ENCODE measurements around the gene IGFL1.
"Not testable (repeated sequence)": the region's sequence is repeated elsewhere in the genome, so short reads cannot be mapped to it uniquely, and the experiment has no call there.

The IGFL1 gene

DNA sequence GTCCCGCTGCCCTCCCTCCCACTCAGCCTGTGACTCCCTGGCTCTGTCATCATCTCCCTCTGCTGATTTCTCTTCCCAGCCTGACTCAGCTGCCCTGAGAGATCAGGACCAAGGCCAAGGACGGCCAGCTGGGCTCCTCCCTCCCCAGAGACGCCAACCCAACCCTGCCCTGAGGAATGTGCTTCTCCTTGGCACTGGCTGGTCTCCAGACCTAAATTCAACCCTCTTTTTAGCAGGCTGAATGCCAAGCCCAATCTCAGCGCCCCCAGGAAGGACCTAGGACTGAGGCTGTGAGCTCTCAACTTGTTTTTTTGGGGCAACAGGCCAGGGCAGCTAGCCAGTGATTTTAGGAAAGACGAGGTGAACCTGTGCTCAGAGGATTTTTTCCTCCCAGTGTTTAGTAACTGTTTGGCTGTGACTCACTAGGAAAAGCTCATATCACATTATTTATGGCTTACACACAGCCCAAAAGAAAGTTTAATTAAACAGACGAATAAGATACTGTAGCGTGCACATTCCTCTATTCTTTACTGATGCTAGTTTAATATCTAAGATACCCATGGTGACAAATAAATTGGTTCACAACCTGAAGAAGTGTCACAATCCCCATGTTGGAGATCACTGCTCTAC, 7.4 kb upstream of the IGFL1 start:
- no peak for DNase-seq (ENCODE audit: extremely low read depth in 1 of 2, low read depth in 1 of 2)

DNA sequence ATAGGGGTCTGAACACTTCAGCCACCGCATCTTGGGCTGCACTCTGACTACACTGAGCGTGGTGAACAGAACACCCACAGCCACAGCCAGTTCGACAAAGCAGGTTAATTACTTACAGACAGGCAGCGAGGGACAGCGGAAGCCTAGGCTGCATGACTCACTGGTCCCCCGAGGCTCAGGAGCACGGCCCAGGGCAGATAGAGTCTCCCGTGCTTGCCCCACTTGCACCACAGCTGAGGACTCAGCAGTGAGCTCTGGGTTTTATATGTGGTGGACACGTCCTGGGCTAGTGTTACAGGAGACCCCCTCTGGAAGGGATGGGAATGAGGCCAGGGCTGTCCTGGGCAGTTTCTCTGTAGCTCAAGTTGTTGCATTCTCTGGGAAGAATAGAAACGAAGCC, 5.8 kb upstream of the IGFL1 start:
- DNase-seq (ENCODE audit: extremely low read depth in 1 of 2, low read depth in 1 of 2), result not testable (repeated sequence)

DNA sequence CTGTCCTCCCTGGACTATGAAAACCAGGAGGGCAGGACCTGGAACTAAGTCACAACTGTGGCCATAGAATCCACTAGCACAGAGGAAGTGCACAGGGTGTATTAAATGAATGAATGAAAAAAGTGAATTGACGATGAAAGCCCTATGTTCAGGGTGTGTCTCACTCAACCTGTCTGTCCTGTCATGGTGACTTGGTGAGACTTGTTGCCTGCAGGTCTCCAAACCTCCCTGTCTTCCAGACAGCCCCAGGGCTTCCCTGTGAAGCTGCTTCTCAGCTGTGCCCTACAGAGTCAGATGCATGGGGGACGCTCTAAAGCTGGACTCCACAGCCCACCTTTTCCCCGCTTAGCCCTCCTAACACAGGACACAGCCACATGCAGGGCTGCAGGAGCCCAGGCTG, 4.8 kb upstream of the IGFL1 start:
- no peak for DNase-seq (ENCODE audit: extremely low read depth in 1 of 2, low read depth in 1 of 2)

DNA sequence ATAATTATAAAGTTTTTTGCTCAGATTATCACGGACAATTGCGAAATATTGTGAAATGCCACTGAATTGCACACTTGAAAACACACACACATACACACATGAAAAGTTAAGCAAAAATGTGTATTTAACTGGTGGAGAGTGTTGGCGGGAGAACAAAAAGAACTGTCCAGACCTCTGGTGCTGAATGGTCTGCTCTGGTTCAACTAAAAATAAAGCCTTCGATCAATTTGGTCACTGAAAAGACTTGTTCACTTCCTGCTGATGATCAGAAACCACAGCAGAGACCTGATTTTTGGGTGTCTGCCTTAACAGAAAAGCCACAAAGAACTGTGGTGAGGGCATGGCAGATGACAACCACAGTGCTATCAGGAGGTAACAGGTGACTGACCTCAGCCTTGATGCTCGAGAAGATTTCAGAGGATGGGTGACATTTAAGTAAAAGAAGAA, 4.0 kb upstream of the IGFL1 start:
- no peak for DNase-seq (ENCODE audit: extremely low read depth in 1 of 2, low read depth in 1 of 2)

DNA sequence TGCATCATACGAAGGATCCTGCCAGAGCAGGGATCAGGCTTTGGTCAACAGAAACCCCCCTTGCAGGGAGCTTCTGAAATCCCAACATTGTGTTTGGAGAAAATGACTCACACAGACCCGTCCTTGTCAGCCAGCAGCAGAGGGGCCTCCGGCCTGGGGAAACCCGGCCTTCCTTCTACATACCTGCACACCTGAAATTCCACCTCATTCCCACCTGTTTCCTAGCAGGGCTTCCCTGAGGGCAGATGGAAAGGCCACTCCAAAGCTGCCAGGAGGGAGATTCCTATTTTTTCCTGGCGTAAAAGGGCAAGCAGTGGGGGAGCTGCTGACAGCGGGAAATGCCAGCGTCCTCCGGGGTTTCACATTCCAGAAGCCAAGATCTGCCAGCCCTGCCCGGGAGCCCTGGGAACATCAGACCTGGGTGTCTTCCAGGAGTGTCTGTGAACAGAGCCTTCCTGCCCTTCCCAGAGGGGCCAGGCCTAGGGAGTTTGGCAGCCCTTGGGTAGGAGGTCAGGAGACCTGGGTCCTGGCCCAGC, 3.0 kb upstream of the IGFL1 start:
- no peak for DNase-seq (ENCODE audit: extremely low read depth in 1 of 2, low read depth in 1 of 2)

DNA sequence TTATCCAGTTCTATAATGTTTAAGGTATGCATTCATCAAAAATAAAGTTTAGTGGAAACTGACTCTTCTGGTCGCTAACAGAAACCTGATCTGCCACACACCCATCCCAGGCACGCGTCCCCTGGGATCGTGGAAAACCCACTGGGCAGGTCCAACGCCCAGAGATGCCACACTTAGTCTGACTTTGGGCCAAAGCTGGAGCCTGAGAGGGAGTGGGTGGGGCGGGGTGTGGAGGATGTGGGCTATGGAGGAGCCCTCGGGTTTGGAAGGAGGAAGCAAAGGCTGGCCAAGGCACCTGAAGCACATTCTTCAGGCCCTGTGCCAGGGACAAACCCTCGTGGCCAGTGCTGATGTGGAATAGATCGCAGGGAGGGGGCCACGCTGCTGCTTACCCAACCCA, 2.5 kb downstream of the IGFL1 start:
- no peak for DNase-seq (ENCODE audit: extremely low read depth in 1 of 2, low read depth in 1 of 2)

DNA sequence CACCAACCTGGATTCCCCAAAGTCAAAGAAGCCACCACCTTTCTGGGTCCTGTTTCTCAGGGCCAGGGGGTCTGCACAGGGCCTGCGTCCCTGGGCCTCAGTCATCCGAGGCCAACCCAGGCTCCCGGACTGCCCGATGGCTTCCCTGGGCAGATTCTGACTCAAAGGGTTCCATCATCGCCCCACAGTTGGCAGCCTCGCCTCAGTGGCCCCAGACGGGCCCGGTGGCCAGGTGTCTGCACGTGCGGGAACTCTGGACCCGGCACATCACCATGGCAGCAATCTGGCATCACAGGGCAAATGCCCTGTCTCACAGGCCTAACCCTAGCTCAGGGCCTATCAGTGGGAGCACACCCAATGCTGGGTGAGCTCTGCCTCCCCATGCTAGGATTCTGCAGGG, 2.9 kb downstream of the IGFL1 start:
- DNase-seq (ENCODE audit: extremely low read depth in 1 of 2, low read depth in 1 of 2), result no peak

DNA sequence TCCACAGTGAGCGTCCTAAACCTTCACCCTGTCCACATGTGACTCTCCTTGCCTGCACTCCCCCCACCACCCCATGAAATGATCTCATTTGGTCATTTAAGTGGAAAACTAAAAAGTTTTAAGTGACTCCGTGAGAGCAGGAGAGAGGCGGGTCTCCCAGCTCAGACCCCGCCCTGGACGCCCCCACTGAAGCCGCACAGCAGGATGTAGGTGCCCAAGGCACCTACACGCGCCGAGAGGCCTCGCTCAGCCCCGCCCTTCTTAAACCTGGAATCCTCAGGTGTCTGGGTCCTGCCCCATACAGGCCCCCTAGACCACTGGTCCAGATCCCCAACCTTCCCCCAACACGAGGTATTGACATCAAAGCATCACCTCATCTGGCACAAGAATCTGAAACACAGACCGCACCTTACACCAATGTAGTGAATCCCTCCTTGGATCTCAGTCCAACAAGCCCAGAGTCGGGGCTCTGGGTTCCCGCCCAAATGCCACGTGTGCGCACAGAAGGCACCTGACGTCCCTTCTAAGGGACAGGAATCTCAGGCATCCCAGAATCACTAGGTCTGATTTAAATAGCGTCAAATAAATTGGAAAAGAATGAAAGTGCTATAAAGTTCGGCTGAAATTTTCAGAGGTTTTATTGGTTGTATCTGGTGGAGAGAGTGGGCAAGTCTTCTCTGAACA, 3.5 kb downstream of the IGFL1 start:
- DNase-seq (ENCODE audit: extremely low read depth in 1 of 2, low read depth in 1 of 2), result no peak

DNA sequence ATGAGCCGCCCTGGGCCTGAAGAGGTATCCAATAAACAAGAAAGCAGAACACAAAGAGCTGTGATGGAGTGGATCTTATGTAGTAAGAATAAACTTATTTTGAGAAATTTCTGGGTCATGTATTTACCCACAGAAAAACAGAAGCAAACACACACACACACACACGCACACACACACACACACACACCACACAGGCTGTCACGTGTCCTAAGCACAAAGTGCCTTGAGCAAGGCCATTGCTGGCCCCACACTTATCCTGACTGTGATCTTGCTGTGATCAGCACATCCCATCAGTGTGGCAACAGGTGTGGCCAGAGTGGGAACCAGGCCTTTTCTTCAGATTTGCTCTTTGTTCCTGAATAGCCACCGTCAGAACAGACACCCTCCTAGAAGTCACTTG, 4.3 kb downstream of the IGFL1 start:
- DNase-seq (ENCODE audit: extremely low read depth in 1 of 2, low read depth in 1 of 2), result not testable (repeated sequence)

DNA sequence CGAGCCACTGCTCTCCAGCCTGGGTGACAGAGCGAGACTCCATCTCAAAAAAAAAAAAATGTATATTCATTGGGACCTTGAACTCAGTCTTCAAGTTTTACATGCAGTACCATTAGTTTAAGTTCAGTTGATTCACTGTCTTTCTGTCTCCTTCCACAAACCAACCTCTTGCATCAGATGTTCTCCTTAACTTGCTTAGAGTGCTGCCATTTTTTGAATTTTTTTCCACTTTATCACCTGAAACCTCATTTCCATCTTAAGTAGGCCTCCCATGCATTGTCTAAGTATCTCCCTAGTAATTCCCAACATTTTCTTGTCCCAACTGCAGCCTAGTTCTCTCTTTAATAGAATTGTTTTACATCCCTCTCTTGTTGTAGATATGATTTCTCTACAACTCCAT, 8.6 kb downstream of the IGFL1 start:
- DNase-seq (ENCODE audit: extremely low read depth in 1 of 2, low read depth in 1 of 2), result not testable (repeated sequence)

DNA sequence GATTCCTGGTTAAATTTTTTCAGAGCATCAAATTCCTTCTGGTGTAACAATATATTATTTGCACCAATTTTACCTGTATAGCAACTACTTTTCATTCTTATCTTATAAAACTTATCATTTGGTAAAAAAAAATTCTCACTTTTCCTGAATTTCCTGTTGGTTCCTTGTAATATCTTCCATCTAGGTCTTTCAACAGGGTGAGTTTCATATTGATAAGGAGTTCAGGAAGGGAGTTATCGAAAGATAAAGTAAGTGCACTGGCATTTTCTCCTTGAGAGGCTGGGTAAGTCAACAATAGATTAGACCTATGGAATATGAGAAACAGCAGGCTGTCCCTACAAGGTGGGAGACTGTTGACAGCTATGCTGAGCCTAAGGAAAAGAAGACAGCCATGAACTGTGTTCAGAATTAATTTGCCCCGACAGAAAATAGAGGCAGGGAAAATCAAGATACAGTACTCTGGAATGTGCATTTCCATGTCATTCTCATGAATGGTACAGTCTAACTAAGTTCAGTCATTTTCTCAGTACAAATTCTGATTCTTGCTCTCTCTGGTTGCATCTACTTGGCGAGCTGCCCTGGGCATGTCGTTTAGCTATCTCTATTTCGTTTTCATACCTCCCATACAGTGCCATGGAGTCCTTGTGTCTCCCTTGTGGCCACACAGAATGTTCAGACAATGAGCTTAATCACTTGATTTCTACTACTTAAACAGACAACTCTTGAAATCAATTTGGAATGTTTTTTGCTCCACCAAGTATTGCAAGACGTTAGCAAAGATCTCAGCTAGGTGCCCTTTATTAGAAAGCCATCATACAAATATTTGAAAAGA, 9.9 kb downstream of the IGFL1 start:
- DNase-seq (ENCODE audit: extremely low read depth in 1 of 2, low read depth in 1 of 2), result no peak

DNA sequence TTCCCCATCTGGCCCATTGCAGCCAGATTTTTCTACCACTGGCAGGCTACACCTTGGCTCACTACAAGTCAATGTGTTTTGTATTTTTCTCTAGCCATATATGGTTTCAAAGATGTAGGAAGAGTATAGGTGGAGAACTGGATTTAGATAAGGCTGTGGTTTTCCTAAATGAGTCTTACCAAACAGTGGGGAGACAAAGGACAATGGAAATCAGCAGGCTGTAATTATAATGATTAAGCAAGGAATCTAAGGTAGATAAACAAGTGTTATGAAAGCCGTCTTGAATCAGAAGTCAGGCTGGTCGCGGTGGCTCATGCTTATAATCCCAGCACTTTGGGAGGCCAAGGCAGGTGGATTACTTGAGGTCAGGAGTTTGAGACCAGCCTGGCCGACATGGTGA, 11.2 kb downstream of the IGFL1 start:
- DNase-seq (ENCODE audit: extremely low read depth in 1 of 2, low read depth in 1 of 2), result no peak

DNA sequence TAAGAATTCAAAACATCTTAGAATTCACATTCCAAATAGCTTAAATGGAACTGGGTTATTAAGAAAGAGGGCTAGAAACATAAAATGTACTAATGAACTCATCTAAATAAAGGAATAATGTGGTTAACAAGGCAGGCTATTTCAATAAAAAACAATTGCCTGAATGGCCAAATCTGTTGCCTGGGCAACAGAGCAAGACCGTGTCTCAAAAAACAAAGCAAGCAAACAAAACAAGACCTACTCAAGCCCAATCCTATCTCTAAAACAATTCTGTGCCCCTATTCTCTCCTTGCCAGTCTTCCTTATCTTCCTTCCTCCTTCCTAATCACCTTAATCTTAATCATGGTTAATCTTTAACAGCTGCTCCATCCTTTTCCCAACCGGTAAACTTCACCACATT, 12.1 kb downstream of the IGFL1 start:
- no peak for DNase-seq (ENCODE audit: extremely low read depth in 1 of 2, low read depth in 1 of 2)

DNA sequence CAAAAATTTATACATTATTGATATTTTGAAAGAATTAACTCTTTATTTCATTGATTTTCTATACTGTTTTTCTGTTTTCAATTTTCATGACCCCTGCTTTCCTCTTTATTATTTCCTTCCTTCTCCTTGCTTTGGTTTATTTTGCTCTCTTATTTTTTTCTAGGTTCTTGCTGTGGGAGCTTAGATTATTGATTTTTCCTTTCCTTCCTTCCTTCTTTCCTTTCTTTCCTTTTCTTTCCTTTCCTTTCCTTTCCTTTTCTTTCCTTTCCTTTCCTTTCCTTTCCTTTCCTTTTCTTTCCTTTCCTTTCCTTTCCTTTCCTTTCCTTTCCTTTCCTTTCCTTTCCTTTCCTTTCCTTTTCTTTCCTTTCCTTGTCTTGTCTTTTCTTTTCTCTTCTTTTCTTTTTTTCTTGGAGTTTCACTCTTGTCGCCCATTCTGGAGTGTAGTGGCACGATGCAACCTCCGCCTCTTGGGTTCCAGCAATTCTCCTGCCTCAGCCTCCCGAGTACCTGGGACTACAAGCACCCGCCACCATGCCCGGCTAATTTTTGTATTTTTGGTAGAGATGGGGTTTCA, 13.6 kb downstream of the IGFL1 start:
- DNase-seq (ENCODE audit: extremely low read depth in 1 of 2, low read depth in 1 of 2), result not testable (repeated sequence)

DNA sequence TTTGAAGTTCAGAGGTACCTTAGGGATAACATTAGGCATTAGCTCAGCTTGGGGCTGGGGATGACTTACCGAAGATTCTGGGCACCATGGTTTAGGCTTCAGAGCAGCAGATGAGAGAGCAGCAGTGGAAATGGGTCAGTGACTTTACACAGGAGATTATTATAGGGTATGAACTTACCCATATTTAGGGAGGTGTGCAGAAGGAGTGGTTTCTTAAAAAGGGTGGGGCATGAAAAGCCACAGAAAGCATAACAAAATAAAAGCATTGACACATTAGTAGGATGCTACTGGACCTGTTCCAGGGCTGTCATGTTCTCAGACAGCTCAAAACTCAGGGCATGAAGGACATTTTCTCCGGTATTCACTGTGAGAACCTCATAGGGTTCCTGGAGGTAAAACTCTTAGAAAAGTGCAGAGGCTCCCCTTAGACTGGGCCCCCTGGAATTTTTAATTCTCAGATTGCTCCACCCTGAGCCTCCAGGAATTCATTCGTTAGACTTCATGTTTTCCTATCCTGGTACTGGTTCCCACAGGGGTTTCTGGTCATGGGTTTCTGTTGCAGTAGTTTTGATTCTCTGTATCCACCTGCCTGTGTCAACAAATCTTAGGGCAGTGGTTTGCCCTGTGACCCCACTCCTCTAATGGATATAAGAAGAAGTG, 20.7 kb downstream of the IGFL1 start:
- DNase-seq (ENCODE audit: extremely low read depth in 1 of 2, low read depth in 1 of 2), result no peak

DNA sequence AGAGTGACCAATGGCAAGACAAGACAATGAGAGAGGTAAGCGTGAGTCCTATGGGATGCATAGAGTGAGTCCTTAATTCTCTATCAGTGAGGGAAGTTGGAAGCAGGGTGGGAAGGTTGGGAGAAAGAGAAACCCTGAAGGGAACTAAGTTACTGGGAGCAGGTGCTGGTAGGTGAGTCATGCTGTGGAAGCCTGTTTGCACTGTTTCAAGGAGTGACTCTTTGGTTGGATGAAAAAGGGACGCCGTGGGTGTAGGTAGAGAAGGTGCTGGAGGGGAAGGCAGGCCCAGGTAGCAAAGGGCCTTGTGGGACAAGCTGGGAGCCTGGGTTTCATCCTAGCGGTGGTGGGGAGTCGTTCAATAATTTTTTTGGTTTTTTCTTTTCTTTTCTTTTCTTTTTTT, 21.9 kb downstream of the IGFL1 start:
- DNase-seq (ENCODE audit: extremely low read depth in 1 of 2, low read depth in 1 of 2), result no peak

DNA sequence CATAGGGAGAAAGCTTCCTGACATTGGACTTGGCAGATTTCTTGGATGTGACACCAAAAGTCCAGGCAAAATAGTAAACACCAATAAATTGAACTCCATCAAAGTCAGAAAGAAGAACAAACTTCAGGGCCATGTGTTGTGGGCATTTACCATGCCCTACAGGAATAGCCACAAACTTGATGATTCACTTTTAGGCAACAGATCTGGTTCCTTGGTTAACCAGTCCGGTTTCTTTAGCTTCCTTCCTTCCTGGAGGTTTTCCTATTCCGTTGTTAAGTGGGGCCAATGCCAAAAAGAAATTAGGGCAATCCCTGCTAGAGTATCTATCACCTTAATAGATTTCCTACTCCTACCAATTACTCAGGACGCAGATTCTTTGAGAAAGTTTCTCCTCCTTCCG, 25.2 kb downstream of the IGFL1 start:
- no peak for DNase-seq (ENCODE audit: extremely low read depth in 1 of 2, low read depth in 1 of 2)

DNA sequence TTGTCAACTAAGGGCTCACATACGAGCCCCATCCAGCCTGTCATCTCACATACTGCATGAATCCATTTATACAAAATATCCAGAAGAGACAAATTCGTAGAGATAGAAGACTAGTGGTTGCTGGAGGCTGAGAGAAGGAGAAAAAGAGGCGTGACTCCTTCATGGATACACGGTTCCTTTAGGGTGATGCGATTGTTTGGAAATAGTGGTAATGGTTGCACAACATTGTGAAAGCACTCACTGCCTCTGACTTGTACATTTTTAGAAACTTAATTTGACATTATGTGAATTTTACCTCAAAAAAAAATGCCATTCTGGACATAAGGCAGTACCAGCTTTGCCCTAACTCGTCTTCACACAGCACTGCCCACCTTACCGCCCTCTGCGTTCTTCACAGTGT, 27.3 kb downstream of the IGFL1 start:
- DNase-seq (ENCODE audit: extremely low read depth in 1 of 2, low read depth in 1 of 2), result no peak

DNA sequence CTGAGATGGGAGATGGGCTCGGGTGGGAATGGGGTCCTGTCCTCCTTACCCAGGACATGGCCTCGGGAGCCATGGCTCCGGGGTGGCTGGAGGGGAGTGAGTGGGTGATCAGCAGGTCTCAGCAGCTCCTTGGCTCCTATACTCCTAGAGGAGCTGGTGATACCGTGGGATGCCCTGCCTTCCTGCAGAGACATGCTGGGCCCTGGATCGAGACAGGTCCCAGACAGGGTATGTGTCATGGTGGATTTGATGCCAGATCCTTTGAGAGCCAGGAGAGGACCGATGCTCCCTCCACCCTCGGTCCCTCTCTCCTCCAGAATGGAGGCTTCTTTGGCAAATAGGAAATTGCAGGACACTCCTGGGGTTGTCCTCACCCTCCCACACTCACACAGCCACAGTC, 32.0 kb downstream of the IGFL1 start:
- not testable (repeated sequence) for DNase-seq (ENCODE audit: extremely low read depth in 1 of 2, low read depth in 1 of 2)

DNA sequence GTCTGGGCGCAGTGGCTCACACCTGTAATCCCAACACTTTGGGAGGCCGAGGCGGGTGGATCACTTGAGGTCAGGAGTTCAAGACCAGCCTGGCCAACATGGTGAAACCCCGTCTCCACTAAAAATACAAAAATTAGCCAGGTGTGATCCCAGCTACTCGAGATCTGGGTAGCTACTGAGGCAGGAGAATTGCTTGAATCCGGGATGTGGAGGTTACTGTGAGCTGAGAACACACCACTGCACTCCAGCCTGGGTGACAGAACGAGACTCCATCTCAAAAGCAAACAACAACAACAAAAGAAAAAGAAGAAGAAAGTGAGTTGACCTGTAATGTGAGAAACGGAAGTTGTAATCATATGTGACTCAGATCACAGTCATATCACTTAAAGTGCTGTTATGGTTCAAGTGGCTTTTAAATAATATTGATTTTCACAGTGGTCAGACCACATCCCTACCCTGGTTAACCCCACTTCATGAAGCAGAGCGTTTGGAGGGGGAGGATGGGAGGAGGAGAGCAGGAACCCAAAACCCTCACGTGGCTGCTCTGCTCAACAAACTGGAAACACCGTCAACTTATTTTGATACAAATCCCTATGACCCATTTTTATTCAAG, 33.2 kb downstream of the IGFL1 start:
- DNase-seq (ENCODE audit: extremely low read depth in 1 of 2, low read depth in 1 of 2), result peak in 1 of 2 donors; percentile 14
